Inferior parietal cortex (tissue), 1 donor: Measurements from ENCODE around the gene FBLN1.
"Not testable (repeated sequence)": the region's sequence is repeated elsewhere in the genome, so short reads cannot be mapped to it uniquely, and the experiment has no call there.

ENCODE experiments used
- DNase-seq: peaks from one replicate; pipeline ENCODE4 v3.0.0-alpha.2; 2016; ENCODE audit errors: extremely low spot score

Gene FBLN1, protein sequence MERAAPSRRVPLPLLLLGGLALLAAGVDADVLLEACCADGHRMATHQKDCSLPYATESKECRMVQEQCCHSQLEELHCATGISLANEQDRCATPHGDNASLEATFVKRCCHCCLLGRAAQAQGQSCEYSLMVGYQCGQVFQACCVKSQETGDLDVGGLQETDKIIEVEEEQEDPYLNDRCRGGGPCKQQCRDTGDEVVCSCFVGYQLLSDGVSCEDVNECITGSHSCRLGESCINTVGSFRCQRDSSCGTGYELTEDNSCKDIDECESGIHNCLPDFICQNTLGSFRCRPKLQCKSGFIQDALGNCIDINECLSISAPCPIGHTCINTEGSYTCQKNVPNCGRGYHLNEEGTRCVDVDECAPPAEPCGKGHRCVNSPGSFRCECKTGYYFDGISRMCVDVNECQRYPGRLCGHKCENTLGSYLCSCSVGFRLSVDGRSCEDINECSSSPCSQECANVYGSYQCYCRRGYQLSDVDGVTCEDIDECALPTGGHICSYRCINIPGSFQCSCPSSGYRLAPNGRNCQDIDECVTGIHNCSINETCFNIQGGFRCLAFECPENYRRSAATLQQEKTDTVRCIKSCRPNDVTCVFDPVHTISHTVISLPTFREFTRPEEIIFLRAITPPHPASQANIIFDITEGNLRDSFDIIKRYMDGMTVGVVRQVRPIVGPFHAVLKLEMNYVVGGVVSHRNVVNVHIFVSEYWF

DNA sequence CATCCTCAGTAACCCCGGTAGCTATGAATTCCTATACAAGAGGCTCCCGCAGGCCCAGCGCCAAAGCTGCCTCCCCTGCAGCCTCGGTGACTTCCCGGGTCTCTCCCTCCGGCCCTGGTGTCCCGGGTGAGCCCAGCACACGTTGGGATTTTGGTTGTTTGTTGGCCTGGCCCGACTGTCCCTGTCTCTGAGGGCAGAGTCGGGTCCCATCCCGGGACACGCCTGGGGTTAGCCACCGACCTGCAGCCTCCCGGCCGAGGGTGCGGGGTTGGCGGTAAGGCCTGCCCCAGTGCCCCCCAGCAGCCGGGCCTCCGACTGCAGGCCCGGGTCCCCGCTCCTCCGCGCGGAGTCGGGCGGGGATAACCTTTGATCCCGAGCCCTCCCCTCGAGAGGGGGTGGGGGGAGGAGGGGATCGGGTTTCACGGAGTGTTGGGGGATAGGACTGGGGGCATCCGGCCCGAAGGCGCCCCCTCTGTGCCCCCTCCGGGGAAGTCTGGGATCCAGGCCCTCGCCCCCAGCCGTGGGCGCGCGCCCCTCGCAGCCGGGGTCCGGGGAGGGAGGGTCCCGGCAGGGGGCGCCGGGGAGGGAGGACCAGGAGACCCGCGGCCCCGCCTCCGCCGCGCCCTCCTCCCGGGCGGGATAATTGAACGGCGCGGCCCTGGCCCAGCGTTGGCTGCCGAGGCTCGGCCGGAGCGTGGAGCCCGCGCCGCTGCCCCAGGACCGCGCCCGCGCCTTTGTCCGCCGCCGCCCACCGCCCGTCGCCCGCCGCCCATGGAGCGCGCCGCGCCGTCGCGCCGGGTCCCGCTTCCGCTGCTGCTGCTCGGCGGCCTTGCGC is at the start of gene FBLN1:
Gene FBLN1 (plus strand): TSS at position 669 of the 835 bp plus-strand sequence. CDS start 103 bp downstream, at position 772.
- DNase-seq = no peak

DNA sequence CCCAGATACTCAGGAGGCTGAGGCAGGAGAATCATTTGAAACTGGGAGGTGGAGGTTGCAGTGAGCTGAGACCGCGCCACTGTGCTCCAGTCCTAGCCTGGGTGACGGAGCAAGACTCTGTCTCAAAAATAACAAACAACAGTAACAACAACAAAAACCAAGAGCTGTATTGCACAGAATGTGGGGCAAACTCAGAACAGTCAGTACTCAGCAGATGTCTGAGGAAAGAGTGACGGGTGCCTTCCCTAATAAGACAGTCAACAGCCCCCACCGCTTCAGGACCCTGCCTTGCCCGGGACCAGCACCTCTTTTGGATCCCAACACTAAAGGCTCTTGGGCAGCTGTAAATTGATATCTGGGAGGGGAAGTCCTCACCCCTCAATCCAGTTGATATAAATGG is 48.9 kb upstream of the FBLN1 start:
- DNase-seq = no peak

DNA sequence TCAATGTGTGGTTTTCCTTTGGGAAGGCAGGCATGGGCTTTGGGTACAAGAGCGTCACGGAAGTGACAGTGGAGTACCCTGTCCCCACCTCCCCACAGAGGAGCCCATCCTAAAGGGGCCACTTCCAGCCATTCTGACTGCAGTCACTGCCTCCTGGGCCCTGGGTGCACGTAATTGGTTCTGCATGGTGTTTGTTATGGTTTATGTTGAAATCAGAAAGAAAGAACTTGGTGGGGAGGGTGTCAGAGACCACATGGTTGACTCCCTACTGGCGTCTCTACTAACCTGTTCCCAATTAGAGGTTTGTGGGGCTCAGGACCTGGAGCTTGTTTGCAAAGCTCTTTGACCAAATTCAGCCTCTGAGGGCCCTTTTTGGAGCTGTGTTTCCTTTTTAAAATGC is 48.4 kb upstream of the FBLN1 start:
- DNase-seq = no peak

DNA sequence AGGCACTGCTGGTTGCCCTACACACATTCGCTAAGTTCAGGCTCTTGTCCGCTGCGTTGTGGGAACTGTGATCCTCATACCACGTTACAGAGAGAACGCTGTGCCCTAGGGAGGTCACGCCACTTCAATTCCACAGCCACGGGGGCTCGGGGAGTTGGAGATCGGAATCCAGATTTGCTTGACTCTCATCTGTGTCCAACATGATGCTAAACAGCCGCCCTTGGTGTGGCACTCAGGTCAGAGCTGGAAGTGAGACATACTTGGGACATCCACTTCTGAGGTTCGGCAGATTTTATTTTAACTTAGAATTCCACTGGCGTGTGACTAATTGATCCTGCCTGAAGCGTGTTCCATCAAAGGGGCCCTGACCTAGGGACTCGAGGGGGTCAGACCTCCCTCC is 47.5 kb upstream of the FBLN1 start:
- no peak for DNase-seq

DNA sequence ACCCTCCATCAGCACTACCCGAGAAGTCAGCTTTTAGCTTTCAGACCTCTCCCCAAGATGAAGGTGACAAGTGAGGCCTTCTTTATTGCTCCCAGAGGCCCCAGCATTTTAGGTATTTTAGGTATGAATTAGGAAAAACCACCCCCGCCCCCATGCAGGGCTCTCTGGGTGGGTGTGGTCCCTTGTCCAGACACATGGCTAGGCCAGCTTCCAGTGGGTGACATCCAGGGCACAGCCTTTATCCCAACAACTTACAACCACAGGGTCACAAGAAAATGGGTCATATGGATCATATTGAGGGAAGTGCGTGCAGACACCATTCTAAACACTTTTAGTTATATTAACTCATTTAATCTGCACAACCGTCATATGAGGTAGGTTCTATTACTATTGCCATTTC is 47.1 kb upstream of the FBLN1 start:
- DNase-seq = no peak

DNA sequence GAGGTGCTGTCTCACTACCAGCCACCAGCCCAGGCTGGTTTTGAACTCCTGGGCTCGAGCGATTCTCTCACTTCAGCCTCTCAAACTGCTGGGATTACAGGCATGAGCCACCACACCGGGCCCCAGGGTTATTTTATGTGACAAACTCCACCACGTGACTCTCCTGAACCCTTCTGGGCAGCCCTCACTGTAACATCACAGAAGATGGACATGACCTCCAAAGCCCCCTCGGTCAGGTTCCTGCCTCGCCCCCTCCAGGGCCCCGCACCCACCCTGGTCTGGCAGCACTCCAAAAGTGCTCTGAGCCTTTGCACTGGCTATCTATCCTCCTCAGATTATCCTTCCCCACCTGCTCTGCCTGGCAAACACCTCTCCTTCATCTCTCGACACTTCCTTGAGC is 45.9 kb upstream of the FBLN1 start:
- no peak for DNase-seq

DNA sequence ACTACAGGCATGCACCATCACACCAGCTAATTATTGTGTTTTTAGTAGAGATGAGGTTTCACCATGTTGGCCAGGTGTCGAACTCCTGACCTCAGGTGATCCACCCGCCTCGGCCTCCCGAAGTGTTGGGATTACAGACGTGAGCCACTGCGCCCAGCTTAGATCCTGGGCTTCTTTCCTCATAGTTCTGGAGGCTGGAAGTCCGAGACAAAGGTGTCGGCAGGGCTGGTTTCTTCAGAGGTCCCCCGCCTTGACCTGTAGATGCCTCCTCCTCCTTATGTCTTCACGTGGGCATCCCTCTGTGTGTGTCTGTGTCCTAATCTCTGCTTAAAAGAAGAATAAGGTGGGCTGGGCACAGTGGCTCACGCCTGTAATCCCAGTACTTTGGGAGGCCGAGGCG is 44.2 kb upstream of the FBLN1 start:
- DNase-seq = no peak

DNA sequence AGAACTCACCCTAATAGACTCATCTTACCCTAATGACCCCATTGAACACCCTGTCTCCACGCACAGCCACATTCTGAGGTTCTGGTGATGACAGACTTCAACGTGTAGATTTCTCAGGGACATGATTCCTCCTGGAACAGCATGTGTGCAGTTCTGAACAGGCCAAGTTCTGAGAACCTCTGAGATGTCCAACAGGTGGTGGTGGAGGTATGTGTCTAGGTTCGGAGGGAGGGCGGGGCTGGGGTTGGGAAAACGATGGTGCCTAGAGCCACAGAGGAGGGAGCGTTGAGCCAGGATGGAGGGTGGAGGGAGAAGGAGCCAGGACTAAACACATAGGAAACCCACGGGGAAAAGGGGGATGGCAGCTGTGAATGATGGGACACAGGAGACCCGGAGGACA is 43.4 kb upstream of the FBLN1 start:
- no peak for DNase-seq

DNA sequence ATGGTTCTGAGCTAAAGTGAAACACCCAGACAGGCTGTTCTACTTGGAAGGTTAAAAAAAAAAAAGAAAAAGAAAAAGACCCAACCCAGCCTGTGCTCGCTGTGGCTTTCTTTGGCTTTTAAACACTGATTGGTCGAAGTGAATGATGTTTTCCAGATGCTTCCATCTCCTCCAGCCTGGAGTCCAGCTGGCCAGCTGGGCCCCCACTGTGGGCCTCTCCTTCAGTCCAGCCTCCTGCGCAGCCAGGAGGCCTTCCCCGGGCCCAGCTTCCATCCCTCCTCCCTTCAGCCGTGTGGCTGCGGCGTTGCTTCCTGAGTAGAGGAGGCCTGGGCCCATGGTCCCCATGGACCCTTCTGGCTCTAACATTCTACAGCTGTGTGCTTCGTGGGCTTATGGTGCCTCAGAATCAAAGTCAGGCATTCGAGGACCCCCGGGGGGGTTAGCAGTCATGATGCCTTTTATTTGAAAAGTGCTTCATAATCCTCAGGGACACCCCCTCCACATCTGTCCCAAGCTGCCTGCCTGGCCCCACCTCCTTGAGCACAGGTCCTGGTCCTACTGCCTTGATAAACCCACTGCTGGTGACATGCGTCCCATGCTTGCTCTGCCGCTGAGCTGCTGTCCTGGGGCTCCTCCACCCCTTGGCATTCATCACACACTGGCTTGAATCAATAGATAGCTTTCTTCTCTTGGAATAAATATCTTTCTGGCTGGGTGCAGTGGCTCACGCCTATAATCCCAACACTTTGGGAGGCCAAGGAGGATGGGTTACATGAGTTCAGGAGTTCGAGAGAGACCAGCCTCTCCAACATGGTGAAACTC is 42.2 kb upstream of the FBLN1 start:
- no peak for DNase-seq

DNA sequence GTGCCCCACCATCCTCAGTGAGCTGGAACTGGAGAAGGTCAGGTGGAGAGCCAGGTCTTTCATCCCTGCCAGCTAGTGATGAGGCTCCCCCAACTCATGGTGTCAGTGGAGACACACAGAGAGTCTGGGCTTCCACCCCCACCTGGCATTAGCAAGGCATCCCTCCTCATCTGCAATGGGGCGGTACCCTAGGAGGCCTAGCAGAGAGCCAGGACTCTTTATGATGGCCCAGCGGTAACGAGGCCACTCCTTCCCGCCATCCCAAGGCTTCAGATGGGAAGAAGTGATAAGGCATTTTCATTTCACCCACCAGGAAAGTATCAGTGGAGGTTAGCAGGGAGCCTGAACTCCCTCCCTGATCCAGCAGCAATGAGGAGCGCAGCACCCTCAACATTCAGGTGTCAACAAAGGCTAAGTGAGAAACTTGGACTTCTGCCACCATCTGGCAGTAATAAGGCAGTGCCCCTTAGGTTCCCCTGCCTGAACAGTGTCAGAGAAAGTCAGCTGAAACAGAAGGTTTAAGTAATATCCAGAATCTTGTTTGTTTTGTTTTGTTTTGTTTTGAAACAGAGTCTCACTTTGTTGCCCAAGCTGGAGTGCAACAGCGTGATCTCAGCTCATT is 40.5 kb upstream of the FBLN1 start:
- DNase-seq = no peak

DNA sequence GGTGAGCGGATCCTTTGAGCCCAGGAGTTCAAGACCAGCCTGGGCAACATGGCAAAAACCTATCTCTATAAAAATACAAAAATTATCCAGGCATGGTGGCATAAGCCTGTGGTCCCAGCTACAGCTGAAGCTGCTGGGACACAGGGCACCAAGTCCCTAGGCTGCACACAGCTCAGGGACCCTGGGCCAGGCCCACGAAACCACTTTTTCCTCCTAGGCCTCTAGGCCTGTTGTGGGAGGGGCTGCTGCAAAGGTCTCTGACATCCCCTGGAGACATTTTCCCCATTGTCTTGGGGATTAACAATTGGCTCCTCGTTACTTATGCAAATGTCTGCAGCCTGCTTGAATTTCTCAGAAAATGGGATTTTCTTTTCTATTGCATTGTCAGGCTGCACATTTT is 39.0 kb upstream of the FBLN1 start:
- DNase-seq = not testable (repeated sequence)

DNA sequence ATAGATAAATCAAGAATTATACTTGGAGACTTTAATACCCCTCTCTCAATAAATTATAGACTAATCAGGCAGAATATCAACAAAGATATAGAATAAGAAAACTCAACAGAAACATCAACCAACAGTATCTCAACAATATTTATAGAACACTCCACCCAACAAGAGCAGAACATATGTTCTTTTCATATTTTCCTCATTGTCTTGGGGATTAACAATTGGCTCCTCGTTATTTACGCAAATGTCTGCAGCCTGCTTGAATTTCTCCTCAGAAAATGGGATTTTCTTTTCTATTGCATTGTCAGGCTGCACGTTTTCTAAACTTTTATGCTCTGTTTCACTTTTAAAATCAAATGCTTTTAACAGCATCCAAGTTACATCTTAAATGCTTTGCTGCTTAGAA is 37.0 kb upstream of the FBLN1 start:
- DNase-seq = no peak

DNA sequence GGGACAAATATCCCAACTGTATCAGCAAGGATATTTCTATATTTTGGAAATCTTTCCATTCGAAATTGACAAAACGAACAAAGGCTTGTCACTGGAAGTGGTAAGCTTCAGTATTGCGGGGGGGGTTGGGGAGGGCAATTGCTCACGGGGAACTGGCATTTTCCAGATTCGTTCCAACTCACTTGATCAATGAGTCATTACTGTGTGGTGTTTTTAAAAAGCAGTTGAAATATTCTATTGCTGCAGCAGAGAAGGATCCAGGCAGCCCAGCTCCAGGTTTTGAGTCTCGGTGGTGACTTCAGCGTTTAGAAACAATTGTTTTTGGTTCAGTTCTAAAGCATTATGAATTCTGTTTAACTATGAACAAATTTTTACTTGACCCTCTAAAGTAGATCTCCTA is 33.8 kb upstream of the FBLN1 start:
- DNase-seq = no peak

DNA sequence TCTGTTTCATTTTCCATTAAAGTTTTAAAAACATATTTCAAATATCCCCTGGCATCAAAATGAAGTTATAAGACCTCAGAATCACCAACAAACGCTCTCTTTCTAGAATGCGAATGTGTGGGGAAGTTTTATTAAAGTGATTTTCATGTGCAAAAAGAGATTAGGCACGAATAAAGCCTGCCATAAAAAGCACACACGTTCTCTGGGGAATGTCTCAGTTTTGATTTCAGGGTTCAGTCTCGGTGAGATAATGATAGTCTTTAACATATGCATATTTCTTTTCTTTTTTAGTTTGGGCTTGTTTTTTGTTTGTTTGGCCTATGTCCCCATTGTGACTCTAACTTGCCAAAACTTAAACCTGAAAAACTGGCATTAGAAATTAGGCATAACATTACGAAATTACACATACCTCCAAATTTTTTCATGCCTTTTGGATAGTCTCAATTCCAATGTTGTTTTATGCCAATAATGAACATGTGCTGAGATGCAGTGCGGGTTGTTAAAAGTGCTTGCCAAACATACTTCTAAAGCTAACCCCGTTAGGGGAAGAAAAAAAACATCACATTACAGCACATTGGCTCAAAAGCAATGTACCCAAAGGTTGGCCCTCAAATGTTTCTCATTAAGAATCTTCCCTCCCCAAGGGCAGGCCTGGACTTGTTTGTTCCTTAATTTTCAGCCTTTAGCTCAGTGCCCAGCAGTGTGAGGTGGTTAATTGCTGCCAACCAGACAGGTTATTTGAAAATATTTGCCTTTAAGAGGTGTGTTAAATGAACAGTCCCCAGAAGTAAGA is 33.2 kb upstream of the FBLN1 start:
- DNase-seq = no peak

DNA sequence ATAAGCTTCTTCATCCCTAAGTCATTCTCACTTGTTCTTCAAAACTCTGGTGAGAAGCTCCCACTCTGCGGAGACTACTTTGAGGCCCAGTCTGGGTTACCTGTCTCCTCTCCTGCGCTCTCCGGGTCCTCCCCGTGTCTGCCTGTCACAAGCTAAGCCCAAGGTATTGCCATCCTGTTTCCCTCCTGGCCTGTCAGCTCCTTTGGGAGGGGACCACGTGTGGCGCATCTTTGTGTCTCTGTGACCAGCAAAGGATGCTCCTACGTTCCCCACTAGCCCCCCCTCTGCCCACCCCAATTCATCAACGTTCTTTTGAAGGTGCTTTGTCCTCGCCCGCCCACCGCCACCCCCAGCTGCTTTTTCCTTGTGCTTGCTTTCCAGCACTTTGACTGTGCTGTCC is 31.8 kb upstream of the FBLN1 start:
- DNase-seq = no peak

DNA sequence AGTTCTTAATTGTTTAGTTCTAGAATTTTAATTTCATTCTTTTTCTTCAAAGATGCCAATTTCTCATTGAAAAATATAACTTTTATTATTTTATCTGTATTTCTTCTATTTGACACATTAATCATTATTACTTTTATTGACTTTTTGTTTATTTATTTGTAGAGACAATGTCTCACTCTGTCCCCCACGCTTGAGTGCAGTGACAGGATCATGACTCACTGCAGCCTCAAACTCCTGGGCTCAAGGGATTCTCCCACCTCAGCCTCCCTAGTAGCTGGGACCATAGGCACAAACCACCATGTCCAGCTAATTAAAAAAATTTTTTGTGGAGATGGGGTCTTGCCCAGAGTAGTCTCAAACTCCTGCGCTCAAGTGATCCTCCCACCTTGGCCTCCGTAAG is 30.3 kb upstream of the FBLN1 start:
- no peak for DNase-seq

DNA sequence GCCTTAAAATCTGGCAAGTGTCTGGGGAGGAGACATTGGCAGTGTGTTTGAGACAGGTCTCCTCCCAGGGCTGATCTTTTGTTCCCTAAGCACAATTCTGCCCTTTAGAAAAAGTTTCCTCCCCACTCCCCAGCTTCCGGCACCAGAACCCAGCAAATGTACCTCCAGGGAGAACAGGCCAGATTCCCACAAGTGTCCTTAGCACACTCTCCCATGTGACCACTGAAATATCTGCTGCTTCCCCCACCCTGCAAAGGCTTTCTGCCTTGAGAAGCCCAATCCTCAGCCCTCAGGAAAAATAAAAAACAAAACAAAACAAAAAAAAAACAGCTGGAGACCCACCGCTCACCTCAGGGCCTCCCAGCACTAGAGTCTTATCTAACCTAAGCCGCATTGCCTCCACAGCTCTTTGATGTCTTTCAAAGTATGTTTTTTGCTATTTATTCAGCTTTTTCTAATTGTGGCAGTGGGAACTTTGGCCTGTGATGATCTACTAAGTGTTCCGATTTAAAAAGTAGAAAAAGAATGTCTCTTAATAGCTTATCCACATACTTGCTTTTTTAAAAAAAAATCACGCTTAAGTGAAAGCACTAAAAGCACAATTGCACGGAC is 29.0 kb upstream of the FBLN1 start:
- no peak for DNase-seq

DNA sequence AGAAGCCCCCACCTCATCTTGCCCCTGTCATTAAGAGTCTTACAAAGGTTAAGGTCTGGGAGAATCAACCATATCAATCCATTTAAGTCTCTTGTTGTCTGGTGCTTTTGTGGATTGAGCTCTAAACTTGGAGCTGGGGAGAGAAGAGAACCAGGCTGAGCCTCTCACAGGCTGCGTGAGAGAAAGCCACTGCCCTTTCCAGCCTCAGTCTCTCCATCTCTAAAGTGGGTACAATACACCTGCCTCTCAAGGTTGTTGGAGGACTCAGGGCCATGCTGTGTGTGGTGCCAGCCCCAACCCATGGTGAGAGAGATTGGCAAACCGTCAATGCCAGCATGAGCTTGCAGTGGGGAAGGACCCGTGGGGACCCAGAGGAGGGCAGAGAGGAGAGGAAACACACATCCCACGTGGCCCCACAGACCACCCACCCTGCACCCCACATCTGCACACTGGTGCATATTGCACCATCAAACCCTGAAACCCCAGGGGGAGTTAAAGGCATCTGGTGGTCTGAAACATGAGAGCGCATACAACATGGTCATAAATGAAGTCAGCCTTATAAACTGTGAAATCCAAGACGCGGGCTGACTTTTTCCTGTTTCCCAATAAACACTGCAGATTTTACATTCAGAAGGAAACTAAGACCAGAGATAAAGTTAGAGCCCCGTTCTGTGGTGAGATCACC is 27.5 kb upstream of the FBLN1 start:
- no peak for DNase-seq

DNA sequence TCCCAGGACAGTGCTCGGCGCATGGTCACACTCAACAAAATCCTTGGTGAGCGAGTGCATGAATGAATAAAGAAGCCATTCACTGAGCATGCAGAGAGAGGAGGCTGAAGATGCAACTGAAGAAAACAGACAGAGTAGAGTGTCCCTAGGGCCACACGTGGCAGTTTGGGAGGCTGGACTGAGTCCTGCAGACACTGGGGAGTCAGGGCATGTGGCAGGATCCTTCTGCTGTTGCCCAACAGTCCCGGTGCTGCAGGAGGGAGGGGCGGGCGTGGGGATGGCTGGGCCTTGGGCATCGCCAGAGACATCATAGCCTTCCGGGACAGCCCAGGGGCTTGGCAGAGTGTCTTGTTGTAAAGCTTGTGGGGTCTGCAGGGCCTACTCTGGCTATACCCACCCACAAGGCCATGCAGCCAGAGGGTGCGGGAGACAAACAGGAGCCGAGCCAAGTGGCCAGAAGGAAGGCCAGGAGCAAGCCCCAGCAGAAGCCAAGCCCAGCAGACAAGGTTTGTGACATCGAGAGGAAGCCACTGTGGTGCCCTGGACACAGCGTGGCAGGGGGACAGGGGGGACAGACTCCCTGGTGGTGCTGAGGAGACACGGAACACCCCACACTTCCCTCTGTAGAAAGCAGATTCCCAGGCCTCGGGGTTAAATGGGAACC is 26.7 kb upstream of the FBLN1 start:
- DNase-seq = no peak
